Heart right ventricle (tissue), 16 donors: ENCODE results near the gene PRDM15. TPM values are rescaled to one million over a fixed set of nuclear protein-coding genes. Genes with fewer than 3 reads are reported as not detected.
A peak's percentile ranks its signal among the peaks of the same experiment; 100 is the strongest.

ENCODE experiments used
- ATAC-seq, 8 donors: fragments of 200-7000 bp; cut with Tn5 transposase; one replicate each; pipeline ENCODE4 v1.9.1; 2020; ENCODE audit warnings: mild to moderate bottlenecking in 8 of 8, moderate library complexity in 8 of 8, moderate number of reproducible peaks in 1 of 8
- DNase-seq, 2 donors: peaks; one replicate each; pipeline ENCODE4 v3.0.0-alpha.2; 2020
- H3K27ac ChIP-seq, 10 donors: fragments of 200-600 bp; sonication (generic) in 2 of 10; one replicate each; pipeline versions ENCODE4 v1.5.0 to v1.8.0; 2020 to 2022; ENCODE audit warnings: mild to moderate bottlenecking in 3 of 10
- H3K27me3 ChIP-seq, 7 donors: fragments of 200-600 bp; one replicate each; pipeline ENCODE4 v1.8.0; 2021 to 2022; ENCODE audit warnings: mild to moderate bottlenecking in 2 of 7
- H3K36me3 ChIP-seq, 9 donors: fragments of 200-600 bp; sonication (generic) in 1 of 9; one replicate each; pipeline versions ENCODE4 v1.5.0 to v1.8.0; 2020 to 2022; ENCODE audit warnings: mild to moderate bottlenecking in 2 of 9
- H3K4me1 ChIP-seq, 9 donors: fragments of 200-600 bp; sonication (generic) in 1 of 9; one replicate each; pipeline versions ENCODE4 v1.5.0 to v1.8.0; 2020 to 2022; ENCODE audit warnings: mild to moderate bottlenecking in 4 of 9
- H3K4me3 ChIP-seq, 10 donors: fragments of 200-600 bp; sonication (generic) in 2 of 10; one replicate each; pipeline versions ENCODE4 v1.5.0 to v1.8.0; 2020 to 2022; ENCODE audit warnings: mild to moderate bottlenecking in 7 of 10, moderate library complexity in 2 of 10
- H3K9me3 ChIP-seq, 11 donors: fragments of 200-600 bp in 10 of 11; sonication (generic) in 2 of 11; one replicate each; pipeline versions ENCODE4 v1.5.0 to v1.8.0; 2013 to 2022; ENCODE audit warnings: mild to moderate bottlenecking in 2 of 11, control low read depth in 1 of 11, moderate library complexity in 1 of 11
- WGBS, 2 donors: extraction: QIAGEN DNeasy Blood & Tissue Kit; methylation state at CpG; one replicate each; pipeline ENCODE4 v1.1.7; 2013; ENCODE audit warnings: inconsistent platforms in 1 of 2; 5-methylcytosine and 5-hydroxymethylcytosine counted together
- intact Hi-C, 10 donors: fragments of 100-400 bp; cut with DNase I; formaldehyde crosslinking; loops; one replicate each; pipeline versions ENCODE4 v1.11.1 to v1.14.2; 2022
- polyA plus RNA-seq, 2 donors: library from polyadenylated mRNA; stranded (reverse); fragments of 200-250 nt; gene quantifications; one replicate each; pipeline ENCODE4 v1.2.3, GENCODE V29; 2013
- total RNA-seq, 10 donors: library from RNA; stranded (reverse); fragmentation: NEBNext Ultra II Directional in 3 of 10; extraction: Animal tissue kit (Norgen Biotek cat#: 25700) in 3 of 10; gene quantifications; one replicate each; pipeline versions ENCODE4 v1.2.1 to v1.2.4, GENCODE V29; 2021 to 2023
- TF ChIP-seq, protein P1 (sequence below), 9 donors: fragments of 200-600 bp; sonication (generic) in 2 of 9; IDR thresholded peaks; one replicate each; pipeline versions ENCODE4 v1.5.0 to v1.8.0; 2021 to 2022; ENCODE audit warnings: antibody characterized with exemption in 9 of 9, mild to moderate bottlenecking in 5 of 9, moderate library complexity in 1 of 9
- donor health status: Arrhythmogenic right ventricular cardiomyopathy.
- donor health status: ischemic (EF 13 %, LVEDD 7.1; RV severe dilation, severe dysfunction).
- donor health status: healthy with polysubstance abuse.
- donor health status: DM: no; HTN: yes; CAD: no.
- donor health status: DM: no; HTN: no; CAD: no.
- donor health status: ischemic (EF 25% LVEDD 6.9; RV normal size, moderate dysfunction).
- donor health status: ischemic (EF 25% LVEDD 5.7; RV mildly dilated, moderate dysfunction).
- donor health status: healthy.
- donor health status: DM: yes; HTN: yes; CAD: no.
- donor health status: Ischemic cardiomyopathy.
- donor health status: ischemic (EF 35%, LVEDD 5.7; RV mildly dilated, moderate dysfunction).
- donor health status: nonischemic (EF 11% LVEDD 7.7; RV severe dilation, severe dysfunction).
- donor health status: DM: yes; HTN: yes; CAD: no.
- donor health status: PGD.
- donor health status: ischemic (EF 29% LVEDD 5.4; RV normal size, mild dysfunction).
- donor health status: nonischemic (EF 23%, LVEDD 6.1; RV moderate dilation, normal function).

The PRDM15 gene
- total and polyA plus RNA-seq, 12 donors, result 1.0 to 5.8 (median 3.2) TPM

DNA sequence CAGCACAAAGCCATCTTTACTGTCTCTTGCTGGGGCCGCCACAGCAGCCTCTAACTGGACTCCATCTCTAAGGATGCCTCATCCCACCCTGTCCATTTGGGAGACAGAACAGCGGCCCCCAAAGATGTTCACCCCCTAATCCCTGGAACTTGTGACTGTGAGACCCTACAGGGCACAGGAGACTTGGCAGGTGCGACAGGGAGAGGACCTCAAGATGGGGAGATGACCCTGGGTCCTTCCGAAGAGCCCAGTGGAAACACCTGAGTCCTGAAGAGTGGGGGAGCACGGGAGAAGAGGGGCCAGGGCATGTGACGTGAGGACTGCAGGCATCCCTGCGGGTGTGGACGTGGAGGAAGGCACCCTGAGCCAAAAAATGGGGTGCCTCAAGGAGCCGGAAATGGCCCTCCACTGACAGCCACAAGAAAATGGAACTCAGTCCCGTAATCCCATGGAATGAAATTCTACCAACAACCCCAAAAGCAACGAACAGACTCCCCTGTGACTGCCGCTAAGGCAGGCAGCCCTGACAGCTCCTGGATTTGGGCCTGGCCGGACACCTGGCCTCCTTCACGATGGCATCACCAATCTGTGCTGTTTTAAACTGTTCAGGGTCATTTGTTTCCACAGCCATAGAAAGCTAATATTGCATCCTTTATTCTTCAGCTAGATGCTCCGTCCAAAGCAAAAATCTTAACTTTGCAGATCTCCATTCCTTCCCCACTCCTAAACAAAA lies 40.7 kb upstream of the PRDM15 start:
- Histone ChIP-seq H3K27me3 (no peaks in the 10 kb centered on the region), H3K27ac (no peak overlapping the region), H3K36me3 (peaks cover 0 to 44% (median 25%) of the 10 kb centered on the region in 9 donors), H3K9me3 (no peaks in the 10 kb centered on the region), H3K4me1 (peaks cover 0 to 47% (median 33%) of the 10 kb centered on the region in 9 donors), H3K4me3 (no peak overlapping the region)
- DNase-seq (no peak), ATAC-seq (no peak)
- WGBS, 2 donors, result 94 to 96% methylated on average over 15 of the region's 15 CpGs
- TF ChIP-seq, protein P1, sequence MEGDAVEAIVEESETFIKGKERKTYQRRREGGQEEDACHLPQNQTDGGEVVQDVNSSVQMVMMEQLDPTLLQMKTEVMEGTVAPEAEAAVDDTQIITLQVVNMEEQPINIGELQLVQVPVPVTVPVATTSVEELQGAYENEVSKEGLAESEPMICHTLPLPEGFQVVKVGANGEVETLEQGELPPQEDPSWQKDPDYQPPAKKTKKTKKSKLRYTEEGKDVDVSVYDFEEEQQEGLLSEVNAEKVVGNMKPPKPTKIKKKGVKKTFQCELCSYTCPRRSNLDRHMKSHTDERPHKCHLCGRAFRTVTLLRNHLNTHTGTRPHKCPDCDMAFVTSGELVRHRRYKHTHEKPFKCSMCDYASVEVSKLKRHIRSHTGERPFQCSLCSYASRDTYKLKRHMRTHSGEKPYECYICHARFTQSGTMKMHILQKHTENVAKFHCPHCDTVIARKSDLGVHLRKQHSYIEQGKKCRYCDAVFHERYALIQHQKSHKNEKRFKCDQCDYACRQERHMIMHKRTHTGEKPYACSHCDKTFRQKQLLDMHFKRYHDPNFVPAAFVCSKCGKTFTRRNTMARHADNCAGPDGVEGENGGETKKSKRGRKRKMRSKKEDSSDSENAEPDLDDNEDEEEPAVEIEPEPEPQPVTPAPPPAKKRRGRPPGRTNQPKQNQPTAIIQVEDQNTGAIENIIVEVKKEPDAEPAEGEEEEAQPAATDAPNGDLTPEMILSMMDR (IDR thresholded peaks at IDR 0.05), result no peak
- intact Hi-C loops, result no loop called here

DNA sequence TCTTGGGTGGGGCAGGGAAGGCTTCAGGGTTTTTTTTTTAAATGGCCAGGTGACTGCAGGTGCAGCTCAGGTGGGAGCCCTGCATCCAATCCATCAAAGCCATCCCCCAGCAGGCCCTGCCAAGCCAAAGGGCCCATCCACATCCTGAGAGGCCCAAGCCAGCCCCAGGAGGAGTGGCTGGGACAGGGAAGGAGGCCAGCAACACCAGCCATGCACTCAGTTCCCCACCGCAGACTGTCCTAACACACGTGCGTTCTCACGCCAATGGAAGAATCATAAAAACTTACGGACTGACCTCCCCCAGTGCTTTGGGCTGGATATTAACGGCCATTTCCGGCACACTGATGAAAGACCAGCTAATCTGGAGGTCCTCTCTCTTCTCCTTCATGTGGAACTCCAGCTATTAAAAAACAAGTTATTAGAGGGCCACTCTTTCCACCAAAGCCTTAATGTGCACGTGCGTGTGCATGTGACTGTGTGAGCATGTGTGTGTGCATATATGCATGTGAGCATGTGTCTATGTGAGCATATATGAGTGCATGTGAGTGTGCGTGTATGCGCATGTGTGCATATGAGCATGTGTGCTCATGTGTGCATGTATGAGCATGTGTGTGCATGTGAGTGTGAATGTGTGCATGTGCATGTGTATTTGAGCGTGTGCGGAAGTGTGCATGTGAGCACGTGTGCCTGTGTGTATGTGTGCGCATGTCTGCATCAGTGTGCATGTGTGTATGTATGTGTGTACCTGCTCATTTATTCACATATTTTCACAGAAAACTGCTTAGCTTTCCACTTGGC lies 39.6 kb upstream of the PRDM15 start:
- H3K27ac ChIP-seq, result no peak overlapping the region
- intact Hi-C loops, result no loop called here
- no peaks in the 10 kb centered on the region for H3K9me3 ChIP-seq
- peaks cover 0 to 55% (median 25%) of the 10 kb centered on the region in 9 donors for H3K36me3 ChIP-seq
- no peak for DNase-seq
- WGBS, 2 donors, result 95% methylated on average over 15 of the region's 15 CpGs
- peaks cover 0 to 38% (median 23%) of the 10 kb centered on the region in 9 donors for H3K4me1 ChIP-seq
- TF ChIP-seq, protein P1 (IDR thresholded peaks at IDR 0.05), result no peak
- ATAC-seq, result no peak
- no peaks in the 10 kb centered on the region for H3K27me3 ChIP-seq
- no peak overlapping the region for H3K4me3 ChIP-seq

DNA sequence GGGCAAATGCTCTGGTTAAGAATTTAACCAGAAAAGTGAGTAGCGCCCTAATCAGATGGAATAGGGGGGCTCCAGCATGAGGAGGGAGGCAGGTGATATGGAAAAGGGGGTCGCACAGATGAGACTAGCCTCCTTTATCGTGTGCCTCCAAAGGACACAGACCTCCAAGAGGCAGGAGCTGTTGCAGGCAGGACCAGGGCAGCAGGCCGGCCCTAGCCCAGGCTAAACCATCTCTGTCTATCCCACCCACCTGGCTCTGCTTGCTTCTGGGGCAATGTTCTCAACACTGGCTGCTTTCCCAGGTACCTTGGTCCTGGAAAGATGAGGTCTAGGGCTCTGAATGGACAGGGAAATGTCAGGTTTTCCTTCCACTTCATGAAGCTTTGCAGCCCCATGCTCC lies 38.4 kb upstream of the PRDM15 start:
- peaks cover 0 to 67% (median 30%) of the 10 kb centered on the region in 9 donors for H3K36me3 ChIP-seq
- no peaks in the 10 kb centered on the region for H3K9me3 ChIP-seq
- TF ChIP-seq, protein P1 (IDR thresholded peaks at IDR 0.05), result no peak
- intact Hi-C loops, result no loop called here
- no peak overlapping the region for H3K27ac ChIP-seq
- 94 to 99% methylated on average over 4 of the region's 4 CpGs for WGBS, 2 donors
- H3K4me1 ChIP-seq, result peaks cover 0 to 26% (median 15%) of the 10 kb centered on the region in 9 donors
- ATAC-seq, result no peak
- DNase-seq, result no peak
- H3K27me3 ChIP-seq, result no peaks in the 10 kb centered on the region
- H3K4me3 ChIP-seq, result no peak overlapping the region

DNA sequence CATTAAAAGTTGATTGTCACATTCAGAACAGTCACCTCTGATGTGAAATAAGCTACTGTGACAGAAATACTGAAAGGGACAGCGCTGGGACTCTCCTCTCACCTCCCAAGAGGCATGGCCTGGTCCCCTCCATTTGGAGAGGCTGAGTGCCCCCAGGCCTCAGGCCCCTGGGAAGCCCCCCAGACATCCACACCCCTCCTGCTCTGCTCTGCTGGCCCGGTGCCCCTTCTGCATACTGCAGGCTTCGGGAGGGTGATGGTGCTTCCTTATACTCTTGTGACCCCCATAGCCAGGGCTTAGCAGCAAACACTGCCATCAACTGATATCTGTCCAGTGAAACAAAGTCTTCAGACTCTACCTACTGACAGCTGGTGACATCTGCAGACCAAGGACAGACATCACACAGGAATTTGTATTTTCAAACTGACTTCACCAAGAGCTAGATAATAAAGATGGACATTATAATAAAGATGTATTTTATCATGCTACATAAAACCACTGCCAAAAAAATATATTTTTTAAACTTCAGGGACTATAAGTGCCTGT lies 37.8 kb upstream of the PRDM15 start:
- TF ChIP-seq, protein P1 (IDR thresholded peaks at IDR 0.05), result no peak
- intact Hi-C loops, result no loop called here
- Histone ChIP-seq H3K36me3 (peaks cover 0 to 73% (median 32%) of the 10 kb centered on the region in 9 donors), H3K27me3 (no peaks in the 10 kb centered on the region), H3K4me1 (peaks cover 0 to 20% (median 14%) of the 10 kb centered on the region in 9 donors), H3K27ac (peak overlapping the region in 5 of 10 donors; percentile 20 to 47 (median 34)), H3K9me3 (no peaks in the 10 kb centered on the region), H3K4me3 (no peak overlapping the region)
- WGBS, 2 donors, result 83 to 94% methylated on average over 3 of the region's 3 CpGs
- ATAC-seq, result no peak
- no peak for DNase-seq
